HG03558 (cell line): ENCODE measurements around the gene OLFML2A.
"Not testable (repeated sequence)": the region's sequence is repeated elsewhere in the genome, so short reads cannot be mapped to it uniquely, and the experiment has no call there.

Experiments
- ATAC-seq: cut with Tn5 transposase; IDR thresholded peaks from one replicate; pipeline ENCODE4 v1.9.1; 2021; ENCODE audit warnings: moderate number of reproducible peaks; ENCODE audit not compliant: unreplicated experiment; ENCODE audit errors: extremely low read depth

Gene OLFML2A

GRCh38 chr9:124776954-124777648 lies at the start of gene OLFML2A:
Gene OLFML2A, plus strand, starts transcription at chr9:124777133. Its CDS starts 138 bp downstream, at chr9:124777271.
- ATAC-seq, result no peak

- no peak for ATAC-seq
Measured at GRCh38 chr9:124730772-124731171, 46.2 kb upstream of the OLFML2A start.

- no peak for ATAC-seq
Measured at GRCh38 chr9:124733964-124734740, 42.8 kb upstream of the OLFML2A start.

GRCh38 chr9:124734741-124735083 lies 42.2 kb upstream of the OLFML2A start:
- not testable (repeated sequence) for ATAC-seq

GRCh38 chr9:124735121-124735520 lies 41.8 kb upstream of the OLFML2A start:
- ATAC-seq, result no peak

GRCh38 chr9:124738075-124738474 lies 38.9 kb upstream of the OLFML2A start:
- not testable (repeated sequence) for ATAC-seq

GRCh38 chr9:124739360-124739759 lies 37.6 kb upstream of the OLFML2A start:
- no peak for ATAC-seq

GRCh38 chr9:124741149-124741548 lies 35.8 kb upstream of the OLFML2A start:
- ATAC-seq, result no peak

- no peak for ATAC-seq
Measured at GRCh38 chr9:124741662-124742061, 35.3 kb upstream of the OLFML2A start.

GRCh38 chr9:124742940-124743339 lies 34.0 kb upstream of the OLFML2A start:
- ATAC-seq, result no peak

- no peak for ATAC-seq
Measured at GRCh38 chr9:124743686-124744348, 33.1 kb upstream of the OLFML2A start.

GRCh38 chr9:124747065-124747464 lies 29.9 kb upstream of the OLFML2A start:
- no peak for ATAC-seq

GRCh38 chr9:124749284-124749683 lies 27.6 kb upstream of the OLFML2A start:
- no peak for ATAC-seq

GRCh38 chr9:124749781-124750180 lies 27.2 kb upstream of the OLFML2A start:
- no peak for ATAC-seq

GRCh38 chr9:124752967-124753366 lies 24.0 kb upstream of the OLFML2A start:
- no peak for ATAC-seq

GRCh38 chr9:124754289-124754688 lies 22.6 kb upstream of the OLFML2A start:
- ATAC-seq, result no peak

- ATAC-seq, result no peak
Measured at GRCh38 chr9:124755061-124755460, 21.9 kb upstream of the OLFML2A start.

- ATAC-seq, result no peak
Measured at GRCh38 chr9:124756011-124756410, 20.9 kb upstream of the OLFML2A start.

GRCh38 chr9:124757616-124758015 lies 19.3 kb upstream of the OLFML2A start:
- ATAC-seq, result no peak

GRCh38 chr9:124758061-124758460 lies 18.9 kb upstream of the OLFML2A start:
- no peak for ATAC-seq

- no peak for ATAC-seq
Measured at GRCh38 chr9:124758691-124759090, 18.2 kb upstream of the OLFML2A start.
